NCI-H2196 (cell line): ENCODE results near the gene TFAP2C.
"Not testable (repeated sequence)": the region's sequence is repeated elsewhere in the genome, so short reads cannot be mapped to it uniquely, and the experiment has no call there.

Experiments
- DNase-seq: peaks from one replicate; lab custom pipeline; 2025; ENCODE audit not compliant: unreplicated experiment; lab: John Stamatoyannopoulos, UW

The TFAP2C gene

GRCh38 chr20:56637576-56637975 is 8.5 kb downstream of the TFAP2C start:
- no peak for DNase-seq

DNA sequence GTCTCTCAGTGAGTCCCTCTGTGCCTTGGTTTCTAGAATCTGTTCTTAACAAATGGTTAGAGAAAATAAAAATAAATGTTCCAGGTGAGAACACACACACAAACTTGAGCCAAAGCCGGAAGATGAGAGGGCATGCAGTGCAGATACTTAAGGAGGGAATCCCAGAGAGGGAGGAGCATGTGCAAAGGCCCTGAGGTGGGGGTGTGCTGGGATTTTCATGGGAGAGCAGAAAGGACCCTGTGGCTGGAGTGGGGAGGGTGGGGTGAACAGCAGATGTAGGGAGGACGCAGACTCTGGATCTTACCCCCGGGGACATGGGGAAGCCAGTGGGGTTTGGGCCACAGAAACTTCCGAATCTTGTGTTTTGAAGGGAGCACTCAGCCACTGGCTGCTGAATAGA is 17.5 kb downstream of the TFAP2C start:
- no peak for DNase-seq

DNA sequence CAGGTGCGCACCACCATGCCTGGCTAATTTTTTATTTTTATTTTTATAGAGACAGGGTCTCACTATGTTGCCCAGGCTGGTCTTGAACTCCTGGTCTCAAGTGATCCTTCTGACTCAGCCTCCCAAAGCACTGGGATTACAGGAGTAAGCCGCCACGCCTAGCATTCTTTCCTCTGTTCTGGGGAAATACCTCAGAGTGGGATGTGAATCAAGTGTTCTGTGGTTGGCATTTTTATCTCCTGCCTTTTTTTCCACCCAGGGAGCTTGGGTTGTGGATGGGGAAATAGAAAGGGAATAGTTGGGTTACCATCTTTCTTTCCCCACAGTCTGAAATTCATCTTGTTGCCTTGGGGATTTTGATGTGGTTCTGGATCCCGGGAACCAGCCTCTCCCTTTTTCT is 24.1 kb downstream of the TFAP2C start:
- no peak for DNase-seq

- no peak for DNase-seq
Measured at GRCh38 chr20:56656632-56657031, 27.5 kb downstream of the TFAP2C start.

- no peak for DNase-seq
Measured at GRCh38 chr20:56657879-56658278, 28.8 kb downstream of the TFAP2C start.

DNA sequence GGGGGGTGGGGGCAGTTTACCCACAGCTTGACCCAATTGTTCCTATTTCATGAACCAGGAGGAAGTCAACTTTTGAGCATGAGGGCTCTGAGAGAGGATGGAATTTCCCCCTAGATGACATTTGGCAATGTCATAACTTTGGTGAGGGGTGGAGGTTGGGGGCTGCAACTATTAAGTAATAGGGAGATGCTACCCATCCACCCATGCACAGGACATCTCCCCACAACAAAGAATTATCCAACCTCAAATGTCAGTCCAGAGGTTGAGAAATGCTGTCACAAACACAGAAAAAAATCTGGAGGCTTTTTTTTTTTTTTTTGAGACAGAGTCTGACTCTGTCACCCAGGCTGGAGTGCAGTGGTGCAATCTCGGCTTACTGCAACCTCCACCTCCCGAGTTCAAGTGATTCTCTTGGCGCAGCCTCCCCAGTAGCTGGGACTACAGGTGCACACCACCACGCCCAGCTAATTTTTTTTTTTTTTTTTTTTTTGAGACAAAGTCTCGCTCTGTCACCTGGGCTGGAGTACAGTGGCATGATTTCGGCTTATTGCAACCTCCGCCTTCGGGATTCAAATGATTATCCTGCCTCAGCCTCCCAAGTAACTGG is 29.3 kb downstream of the TFAP2C start:
- DNase-seq = not testable (repeated sequence)

- no peak for DNase-seq
Measured at GRCh38 chr20:56663660-56664059, 34.6 kb downstream of the TFAP2C start.

- no peak for DNase-seq
Measured at GRCh38 chr20:56664796-56665195, 35.7 kb downstream of the TFAP2C start.

DNA sequence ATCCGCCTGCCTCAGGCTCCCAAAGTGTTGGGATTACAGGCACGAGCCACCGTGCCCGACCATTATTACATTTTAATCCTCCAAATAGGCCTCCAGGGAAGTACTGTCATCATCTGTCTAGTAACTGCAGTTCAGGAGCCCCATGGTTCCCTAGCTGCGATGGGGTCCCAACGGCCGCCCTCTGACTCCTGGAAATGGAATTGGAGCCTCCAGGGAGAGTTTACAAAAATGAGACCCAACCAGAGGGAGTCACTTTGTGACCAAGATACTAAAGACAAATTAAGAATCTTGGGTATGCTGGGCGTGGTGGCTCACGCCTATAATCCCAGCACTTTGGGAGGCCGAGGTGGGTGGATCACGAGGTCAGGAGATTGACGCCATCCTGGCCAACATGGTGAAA is 36.7 kb downstream of the TFAP2C start:
- DNase-seq = no peak

- no peak for DNase-seq
Measured at GRCh38 chr20:56673450-56673849, 44.3 kb downstream of the TFAP2C start.

DNA sequence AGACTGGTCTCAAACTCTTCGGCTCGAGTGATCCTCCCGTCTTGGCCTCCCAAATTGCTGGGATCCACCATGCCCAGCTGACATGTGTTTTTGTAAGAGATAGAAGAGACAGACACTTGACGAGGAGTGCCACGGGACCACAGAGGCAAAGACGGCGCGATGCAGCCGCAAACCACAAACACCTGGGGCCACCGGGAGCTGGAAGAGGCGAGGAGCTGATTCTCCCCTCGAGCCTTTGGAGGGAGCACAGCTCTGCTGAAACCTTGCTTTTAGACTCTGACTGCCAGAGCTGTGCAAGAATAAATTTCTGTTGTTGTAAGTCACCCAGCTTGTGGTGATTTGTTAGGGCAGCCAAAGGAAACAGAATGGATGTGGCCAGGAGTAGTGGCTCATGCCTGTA is 46.9 kb downstream of the TFAP2C start:
- DNase-seq = no peak

DNA sequence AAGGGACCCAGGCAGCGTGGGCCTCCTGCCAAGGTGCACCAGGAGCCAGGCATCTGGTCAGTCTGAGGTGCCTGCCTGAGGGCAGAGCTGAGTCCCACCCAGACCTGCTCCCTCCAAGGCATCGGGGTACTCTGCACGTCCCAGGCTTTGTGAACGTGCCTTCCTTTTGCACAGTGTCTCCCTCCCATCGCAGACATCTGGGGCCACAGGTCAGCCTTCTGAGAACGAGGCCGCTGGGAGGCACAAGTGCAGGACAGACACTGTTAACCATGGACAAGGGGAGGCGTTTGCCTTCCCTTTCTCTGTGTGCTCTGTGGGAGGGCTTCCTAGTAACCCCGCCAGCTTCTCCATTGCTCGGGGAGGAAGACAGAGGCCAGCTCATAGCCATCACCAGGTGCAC is 47.6 kb downstream of the TFAP2C start:
- DNase-seq = no peak

- DNase-seq = no peak
Measured at GRCh38 chr20:56683077-56683865, 54.2 kb downstream of the TFAP2C start.

DNA sequence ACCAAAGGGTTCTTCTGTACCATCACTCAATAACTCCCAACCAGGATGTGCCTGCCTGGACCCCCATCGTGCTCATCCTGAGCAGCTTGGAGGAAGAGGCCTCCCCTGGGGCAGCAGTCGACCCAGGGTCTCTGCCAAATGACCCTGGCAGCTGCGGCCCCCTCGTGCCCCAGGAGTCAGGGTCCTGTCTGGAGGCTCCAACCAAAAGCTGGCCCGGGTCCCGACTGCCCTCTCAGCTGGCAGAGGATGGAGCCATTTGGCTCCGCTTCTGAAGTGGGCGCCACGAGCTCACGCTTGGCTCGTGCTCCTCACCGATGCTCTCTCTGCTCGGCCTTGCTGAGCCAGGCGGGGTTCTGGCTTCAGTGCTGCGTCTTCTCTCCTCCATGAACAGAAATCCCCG is 56.8 kb downstream of the TFAP2C start:
- DNase-seq = no peak

DNA sequence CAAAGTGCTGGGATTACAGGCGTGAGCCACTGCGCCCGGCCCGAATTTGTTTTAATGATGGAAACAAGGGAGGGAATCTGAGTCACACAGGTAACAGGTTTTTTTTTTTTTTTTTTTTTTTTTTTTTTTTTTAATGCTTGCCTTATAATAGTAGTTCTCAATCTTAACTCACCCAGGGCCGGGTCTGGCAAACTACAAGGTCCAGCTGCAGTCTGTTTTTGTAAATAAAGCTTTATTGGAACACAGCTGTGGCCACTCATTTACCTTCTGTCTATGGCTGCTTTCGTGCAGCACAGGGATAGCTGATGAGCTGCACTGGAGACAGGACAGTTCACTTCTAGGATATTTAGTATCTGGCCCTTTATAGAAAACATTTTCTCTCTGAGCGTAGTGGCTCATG is 58.0 kb downstream of the TFAP2C start:
- DNase-seq = no peak

- no peak for DNase-seq
Measured at GRCh38 chr20:56688106-56688505, 59.0 kb downstream of the TFAP2C start.
